WERI-Rb-1 (cell line): ENCODE measurements around the gene BRINP3.

ENCODE experiments used
- DNase-seq: peaks from one replicate; pipeline ENCODE4 v3.0.0-alpha.2; 2020
- H3K27ac ChIP-seq: fragments of 250-450 bp; sonication (Bioruptor Pico); 2 replicates; pipeline ENCODE4 v1.5.1; 2020; ENCODE audit warnings: mild to moderate bottlenecking, moderate library complexity
- H3K27me3 ChIP-seq: fragments of 250-450 bp; sonication (Bioruptor Pico); 2 replicates; pipeline ENCODE4 v1.5.1; 2021; ENCODE audit warnings: mild to moderate bottlenecking, low read depth, moderate library complexity; ENCODE audit not compliant: insufficient read depth, severe bottlenecking
- H3K36me3 ChIP-seq: fragments of 250-450 bp; sonication (Bioruptor Pico); 2 replicates; pipeline ENCODE4 v1.5.1; 2020; ENCODE audit warnings: mild to moderate bottlenecking, moderate library complexity
- H3K4me3 ChIP-seq: 2 replicates; pipeline ENCODE4 v1.5.1; 2011; ENCODE audit warnings: low read depth, mild to moderate bottlenecking, control low read depth, low read length
- H3K9me3 ChIP-seq: fragments of 250-450 bp; sonication (Bioruptor Pico); 2 replicates; pipeline ENCODE4 v1.5.1; 2021; ENCODE audit warnings: mild to moderate bottlenecking, moderate library complexity; ENCODE audit not compliant: severe bottlenecking
- TF ChIP-seq, protein P1 (sequence below): IDR thresholded peaks from 2 replicates; pipeline ENCODE4 v1.5.1; 2011; ENCODE audit warnings: low read depth, mild to moderate bottlenecking, control low read depth, inconsistent platforms, low read length

Gene BRINP3

DNA sequence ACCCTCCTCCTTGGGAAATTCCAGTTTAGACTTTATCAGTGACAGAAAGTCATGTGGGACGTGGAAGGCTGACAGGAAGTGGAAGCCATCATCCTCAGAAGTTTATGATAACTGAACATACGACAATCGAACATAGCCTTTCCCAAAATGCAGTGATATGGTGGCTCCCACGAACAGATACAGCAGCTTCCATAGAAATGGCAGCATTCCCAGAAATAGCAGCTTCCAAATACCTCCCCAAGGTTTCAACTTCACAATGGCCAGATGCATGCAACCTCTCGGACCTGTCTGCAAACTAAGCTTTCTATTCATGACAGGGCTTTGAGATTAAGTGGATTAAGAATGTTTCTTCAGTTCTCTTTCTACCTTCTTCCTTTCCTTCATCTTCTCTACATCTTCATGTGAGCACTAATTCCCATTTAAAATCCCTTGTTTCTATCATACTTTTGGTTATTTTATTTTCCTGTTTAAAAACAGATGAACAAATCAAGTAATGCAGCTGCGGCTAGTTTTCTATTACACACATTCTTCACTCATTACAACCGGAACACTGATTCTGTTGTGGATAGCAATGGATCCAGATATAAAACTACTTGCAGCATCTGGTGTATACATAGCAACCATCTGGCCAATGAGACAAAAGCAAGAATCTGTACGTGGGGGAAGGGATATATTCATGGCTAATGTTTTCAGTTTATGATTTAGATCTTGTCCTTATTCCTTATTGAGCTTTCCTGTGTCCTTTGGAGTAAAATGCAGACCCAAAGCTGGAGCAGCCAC lies 304.8 kb downstream of the BRINP3 start:
- no peak for DNase-seq
- Histone ChIP-seq H3K27ac (no peak overlapping the region), H3K4me3 (no peak overlapping the region), H3K9me3 (no peaks in the 10 kb centered on the region), H3K36me3 (no peaks in the 10 kb centered on the region), H3K27me3 (no peaks in the 10 kb centered on the region)
- TF ChIP-seq, protein P1, sequence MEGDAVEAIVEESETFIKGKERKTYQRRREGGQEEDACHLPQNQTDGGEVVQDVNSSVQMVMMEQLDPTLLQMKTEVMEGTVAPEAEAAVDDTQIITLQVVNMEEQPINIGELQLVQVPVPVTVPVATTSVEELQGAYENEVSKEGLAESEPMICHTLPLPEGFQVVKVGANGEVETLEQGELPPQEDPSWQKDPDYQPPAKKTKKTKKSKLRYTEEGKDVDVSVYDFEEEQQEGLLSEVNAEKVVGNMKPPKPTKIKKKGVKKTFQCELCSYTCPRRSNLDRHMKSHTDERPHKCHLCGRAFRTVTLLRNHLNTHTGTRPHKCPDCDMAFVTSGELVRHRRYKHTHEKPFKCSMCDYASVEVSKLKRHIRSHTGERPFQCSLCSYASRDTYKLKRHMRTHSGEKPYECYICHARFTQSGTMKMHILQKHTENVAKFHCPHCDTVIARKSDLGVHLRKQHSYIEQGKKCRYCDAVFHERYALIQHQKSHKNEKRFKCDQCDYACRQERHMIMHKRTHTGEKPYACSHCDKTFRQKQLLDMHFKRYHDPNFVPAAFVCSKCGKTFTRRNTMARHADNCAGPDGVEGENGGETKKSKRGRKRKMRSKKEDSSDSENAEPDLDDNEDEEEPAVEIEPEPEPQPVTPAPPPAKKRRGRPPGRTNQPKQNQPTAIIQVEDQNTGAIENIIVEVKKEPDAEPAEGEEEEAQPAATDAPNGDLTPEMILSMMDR, result no peak

DNA sequence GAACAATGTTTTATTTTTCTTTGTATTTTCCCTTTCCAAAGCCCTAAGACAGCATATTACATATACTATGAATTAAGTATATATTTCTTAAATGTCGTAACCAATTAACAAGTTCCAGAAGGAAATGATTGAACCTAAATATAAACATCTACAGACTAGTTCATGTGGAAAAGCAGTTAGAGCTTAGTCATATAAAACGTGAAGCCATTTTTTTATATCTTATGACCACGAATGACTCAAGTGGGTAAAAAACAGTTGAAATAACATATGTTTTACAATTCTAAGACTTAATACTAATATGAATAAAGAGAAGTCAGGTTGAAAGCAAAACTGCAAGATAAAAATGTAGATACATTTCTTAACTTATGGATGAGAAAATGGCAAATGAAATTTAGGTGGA lies 307.3 kb downstream of the BRINP3 start:
- no peaks in the 10 kb centered on the region for H3K9me3 ChIP-seq
- DNase-seq, result no peak
- TF ChIP-seq, protein P1, result no peak
- no peak overlapping the region for H3K27ac ChIP-seq
- no peaks in the 10 kb centered on the region for H3K27me3 ChIP-seq
- H3K4me3 ChIP-seq, result no peak overlapping the region
- no peaks in the 10 kb centered on the region for H3K36me3 ChIP-seq

DNA sequence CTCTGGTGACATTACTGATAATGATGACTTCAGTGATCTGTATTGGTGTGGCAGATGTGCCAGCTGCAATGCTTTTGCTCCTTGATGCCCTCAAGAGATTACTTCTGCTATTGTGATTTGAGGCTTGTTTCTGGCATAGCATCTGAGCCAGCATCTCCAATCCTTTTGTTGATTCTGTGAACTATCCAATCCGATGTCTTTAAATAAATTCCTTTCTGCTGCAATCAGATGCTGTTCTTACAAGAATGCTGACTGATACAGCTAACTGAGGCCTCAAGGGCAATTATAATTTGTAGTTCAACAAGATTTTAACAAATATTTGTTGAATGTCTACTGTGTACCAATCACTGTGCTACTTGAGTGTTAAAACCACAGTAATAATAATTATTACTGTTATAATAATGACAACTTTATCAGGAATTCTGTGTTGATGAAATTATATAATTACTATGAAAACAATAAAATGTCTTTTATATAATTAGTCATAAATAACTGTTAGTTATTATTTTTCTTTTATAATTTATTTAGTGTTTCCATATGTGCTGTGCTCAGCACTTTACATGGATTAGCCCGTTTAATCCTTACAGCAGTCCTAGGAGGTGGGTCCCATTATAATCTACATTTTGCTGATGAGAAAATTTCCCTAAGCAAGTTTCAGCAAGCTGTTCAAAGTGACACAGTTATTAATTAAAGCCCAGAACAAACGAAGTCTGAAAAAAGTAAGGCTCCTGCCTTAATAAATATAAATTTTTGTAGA lies 308.2 kb downstream of the BRINP3 start:
- no peak overlapping the region for H3K27ac ChIP-seq
- TF ChIP-seq, protein P1, result no peak
- no peaks in the 10 kb centered on the region for H3K36me3 ChIP-seq
- no peak overlapping the region for H3K4me3 ChIP-seq
- no peaks in the 10 kb centered on the region for H3K9me3 ChIP-seq
- DNase-seq, result no peak
- no peaks in the 10 kb centered on the region for H3K27me3 ChIP-seq

DNA sequence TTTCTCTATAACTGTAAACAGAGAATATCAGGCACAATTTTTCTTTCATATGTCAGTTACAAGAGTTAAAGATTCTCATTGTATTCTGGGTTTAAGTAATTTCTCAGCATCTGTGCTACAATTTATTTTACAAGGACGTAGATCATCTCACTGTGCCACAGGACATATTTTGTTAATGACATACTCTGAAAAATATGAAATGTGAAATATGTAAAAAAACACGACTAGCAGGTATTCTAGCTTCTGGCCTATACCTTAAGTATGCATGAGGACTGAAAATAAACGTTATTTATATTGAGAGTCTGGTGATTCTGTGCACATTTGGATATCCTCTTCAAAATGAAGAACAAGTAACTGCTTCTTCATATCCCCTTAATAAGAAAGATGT lies 308.8 kb downstream of the BRINP3 start:
- DNase-seq, result no peak
- Histone ChIP-seq H3K4me3 (no peak overlapping the region), H3K36me3 (no peaks in the 10 kb centered on the region), H3K9me3 (no peaks in the 10 kb centered on the region), H3K27ac (no peak overlapping the region), H3K27me3 (no peaks in the 10 kb centered on the region)
- TF ChIP-seq, protein P1, result no peak

DNA sequence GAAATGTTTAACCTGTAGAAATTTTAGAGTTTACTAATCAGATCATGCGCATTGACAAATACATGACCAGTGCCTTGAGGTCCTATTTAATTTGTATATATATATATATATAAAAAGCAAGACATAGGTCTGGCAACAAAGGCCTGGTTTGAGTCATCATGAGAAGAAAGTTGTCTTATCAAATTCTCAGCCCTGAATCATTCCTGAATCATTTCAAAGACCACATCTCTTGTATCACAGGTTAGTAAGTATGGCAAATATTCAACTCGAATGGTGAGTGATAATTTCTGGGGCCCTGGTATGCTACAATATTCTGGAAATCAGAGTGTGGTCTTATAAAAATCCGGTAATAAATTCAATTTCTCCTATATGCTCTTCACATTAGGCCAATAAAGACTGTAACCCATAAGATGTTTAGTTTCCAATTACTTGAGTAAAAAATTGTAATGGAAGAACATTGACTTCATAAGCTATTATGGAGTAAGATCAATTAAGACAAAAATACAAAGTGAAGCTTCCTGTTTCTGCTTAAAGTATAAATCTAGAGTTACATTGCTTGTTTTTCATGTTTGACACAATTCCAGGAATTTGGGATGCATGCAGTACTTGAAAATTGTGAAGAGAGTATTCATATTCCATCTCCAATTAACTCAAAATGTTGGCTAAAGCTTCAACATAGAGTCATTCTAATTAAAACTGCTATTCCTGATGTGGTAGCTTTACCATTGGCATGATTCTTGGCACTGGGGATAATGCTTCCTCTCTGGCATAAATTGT lies 309.4 kb downstream of the BRINP3 start:
- H3K27ac ChIP-seq, result no peak overlapping the region
- H3K9me3 ChIP-seq, result no peaks in the 10 kb centered on the region
- no peak for DNase-seq
- no peaks in the 10 kb centered on the region for H3K36me3 ChIP-seq
- TF ChIP-seq, protein P1, result no peak
- H3K27me3 ChIP-seq, result no peaks in the 10 kb centered on the region
- no peak overlapping the region for H3K4me3 ChIP-seq
